Esophagus muscularis mucosa (tissue), 4 donors: Measurements from ENCODE around the gene UFC1.

Experiments
- EP300 ChIP-seq: sonication (generic); formaldehyde crosslinking; IDR thresholded peaks from one replicate; pipeline ENCODE4 v1.6.1; 2017; ENCODE audit warnings: antibody characterized with exemption
- POLR2A ChIP-seq: fragments of 450-650 bp; IDR thresholded peaks from one replicate; pipeline ENCODE4 v1.6.1; 2017; ENCODE audit warnings: antibody characterized with exemption, moderate library complexity, mild to moderate bottlenecking, low read depth
- POLR2AphosphoS5 ChIP-seq, 2 donors: sonication (generic); formaldehyde crosslinking; IDR thresholded peaks; one replicate each; pipeline ENCODE4 v1.6.1; 2017; ENCODE audit warnings: antibody characterized with exemption in 2 of 2
- TF ChIP-seq, protein P1 (sequence below), 3 experiments: fragments of 200-600 bp in 2 of 3; fragments of 450-650 bp in 1 of 3; sonication (generic) in 2 of 3; IDR thresholded peaks; one replicate each; pipeline ENCODE4 v1.5.1; 2017 to 2019; ENCODE audit warnings: antibody characterized with exemption in 3 of 3, mild to moderate bottlenecking in 2 of 3, moderate library complexity in 1 of 3

DNA sequence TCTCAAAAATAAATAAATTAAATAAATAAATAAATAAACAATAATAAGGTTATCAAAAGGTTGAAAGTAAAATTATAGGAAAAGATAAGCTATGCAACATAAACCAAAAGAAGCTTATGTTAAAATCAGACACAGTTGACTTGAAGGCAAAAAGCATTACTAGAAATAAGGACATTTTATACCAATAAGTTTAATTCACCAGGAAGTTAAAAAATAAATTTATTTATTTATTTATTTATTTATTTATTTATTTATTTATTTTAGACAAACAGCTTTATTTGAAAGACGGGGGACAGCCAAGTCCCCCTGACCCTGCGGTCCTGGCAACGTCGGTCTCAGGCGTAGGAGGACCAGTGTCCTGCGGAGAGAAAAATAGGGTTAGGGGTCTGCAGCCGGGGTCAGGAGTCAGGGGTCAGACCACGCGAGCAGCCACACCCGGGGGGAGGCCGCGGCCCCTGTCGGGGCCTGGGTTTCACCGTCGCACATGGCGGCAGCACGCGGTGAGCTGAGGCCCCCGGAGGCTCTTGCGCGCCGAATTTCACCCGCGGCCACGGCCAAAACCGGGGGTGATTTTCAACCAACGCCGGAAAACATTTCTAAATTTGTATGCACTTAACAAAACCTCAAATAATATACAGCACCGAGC lies 12.9 kb upstream of the UFC1 start:
- TF ChIP-seq POLR2A = no peak
- TF ChIP-seq, protein P1, sequence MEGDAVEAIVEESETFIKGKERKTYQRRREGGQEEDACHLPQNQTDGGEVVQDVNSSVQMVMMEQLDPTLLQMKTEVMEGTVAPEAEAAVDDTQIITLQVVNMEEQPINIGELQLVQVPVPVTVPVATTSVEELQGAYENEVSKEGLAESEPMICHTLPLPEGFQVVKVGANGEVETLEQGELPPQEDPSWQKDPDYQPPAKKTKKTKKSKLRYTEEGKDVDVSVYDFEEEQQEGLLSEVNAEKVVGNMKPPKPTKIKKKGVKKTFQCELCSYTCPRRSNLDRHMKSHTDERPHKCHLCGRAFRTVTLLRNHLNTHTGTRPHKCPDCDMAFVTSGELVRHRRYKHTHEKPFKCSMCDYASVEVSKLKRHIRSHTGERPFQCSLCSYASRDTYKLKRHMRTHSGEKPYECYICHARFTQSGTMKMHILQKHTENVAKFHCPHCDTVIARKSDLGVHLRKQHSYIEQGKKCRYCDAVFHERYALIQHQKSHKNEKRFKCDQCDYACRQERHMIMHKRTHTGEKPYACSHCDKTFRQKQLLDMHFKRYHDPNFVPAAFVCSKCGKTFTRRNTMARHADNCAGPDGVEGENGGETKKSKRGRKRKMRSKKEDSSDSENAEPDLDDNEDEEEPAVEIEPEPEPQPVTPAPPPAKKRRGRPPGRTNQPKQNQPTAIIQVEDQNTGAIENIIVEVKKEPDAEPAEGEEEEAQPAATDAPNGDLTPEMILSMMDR (IDR thresholded peaks at IDR 0.05) = no peak
- no peak for TF ChIP-seq EP300
- no peak for TF ChIP-seq POLR2AphosphoS5 (IDR thresholded peaks at IDR 0.05)
